ENCODE results near the gene ALDH1A2.

Gene ALDH1A2

GRCh38 chr15:57903626-57904025, 161.9 kb downstream of the ALDH1A2 start:
- H3K4me3 ChIP-seq = no peak overlapping the region
- H3K27me3 ChIP-seq = no peaks in the 10 kb centered on the region
- H3K9me3 ChIP-seq = no peaks in the 10 kb centered on the region
- no peaks in the 10 kb centered on the region for H3K4me1 ChIP-seq
- no peak overlapping the region for H3K27ac ChIP-seq
- intact Hi-C loops (cut with DNase I; ENCODE audit: low total_unique reads) = no loop called here
- DNase-seq = no peak
- no peak for TF ChIP-seq CTCF (IDR thresholded peaks at IDR 0.05)
- H3K36me3 ChIP-seq = no peaks in the 10 kb centered on the region

Measured in tibial artery (tissue), 4 donors.